ENCODE measurements around the gene PPA1.
A peak's percentile ranks its signal among the peaks of the same experiment; 100 is the strongest.
"Not testable (repeated sequence)": the region's sequence is repeated elsewhere in the genome, so short reads cannot be mapped to it uniquely, and the experiment has no call there.

The PPA1 gene

GRCh38 chr10:70164163-70164562, 69.1 kb downstream of the PPA1 start:
- in situ Hi-C loops (cut with MboI; ENCODE audit: low pct_unique_long_range_greater_than_20kb, low sequenced_read_pairs, unreplicated experiment) = no loop called here
- TF ChIP-seq CTCF (IDR thresholded peaks at IDR 0.05; ENCODE audit: extremely low read depth, insufficient read depth, missing control alignments) = no peak
- no peak for DNase-seq (ENCODE audit: low spot score)

GRCh38 chr10:70163448-70163847, 69.8 kb downstream of the PPA1 start:
- no peak for DNase-seq (ENCODE audit: low spot score)
- TF ChIP-seq CTCF (IDR thresholded peaks at IDR 0.05; ENCODE audit: extremely low read depth, insufficient read depth, missing control alignments) = no peak
- in situ Hi-C loops (cut with MboI; ENCODE audit: low pct_unique_long_range_greater_than_20kb, low sequenced_read_pairs, unreplicated experiment) = no loop called here

- peak; percentile 68 for DNase-seq (ENCODE audit: low spot score)
- no peak for TF ChIP-seq CTCF (IDR thresholded peaks at IDR 0.05; ENCODE audit: extremely low read depth, insufficient read depth, missing control alignments)
- in situ Hi-C loops (cut with MboI; ENCODE audit: low pct_unique_long_range_greater_than_20kb, low sequenced_read_pairs, unreplicated experiment) = no loop called here
Observed at GRCh38 chr10:70162892-70163201, 70.4 kb downstream of the PPA1 start.

GRCh38 chr10:70162151-70162891, 70.9 kb downstream of the PPA1 start:
- DNase-seq (ENCODE audit: low spot score) = no peak
- TF ChIP-seq CTCF (IDR thresholded peaks at IDR 0.05; ENCODE audit: extremely low read depth, insufficient read depth, missing control alignments) = no peak
- in situ Hi-C loops (cut with MboI; ENCODE audit: low pct_unique_long_range_greater_than_20kb, low sequenced_read_pairs, unreplicated experiment) = no loop called here

GRCh38 chr10:70160798-70161197, 72.4 kb downstream of the PPA1 start:
- no peak for TF ChIP-seq CTCF (IDR thresholded peaks at IDR 0.05; ENCODE audit: extremely low read depth, insufficient read depth, missing control alignments)
- no peak for DNase-seq (ENCODE audit: low spot score)
- in situ Hi-C loops (cut with MboI; ENCODE audit: low pct_unique_long_range_greater_than_20kb, low sequenced_read_pairs, unreplicated experiment) = no loop called here

- in situ Hi-C loops (cut with MboI; ENCODE audit: low pct_unique_long_range_greater_than_20kb, low sequenced_read_pairs, unreplicated experiment); DNase-seq (ENCODE audit: low spot score): not testable (repeated sequence)
Observed at GRCh38 chr10:70159366-70159765, 73.9 kb downstream of the PPA1 start.

- no peak for TF ChIP-seq CTCF (IDR thresholded peaks at IDR 0.05; ENCODE audit: extremely low read depth, insufficient read depth, missing control alignments)
- in situ Hi-C loops (cut with MboI; ENCODE audit: low pct_unique_long_range_greater_than_20kb, low sequenced_read_pairs, unreplicated experiment) = no loop called here
- DNase-seq (ENCODE audit: low spot score) = no peak
Observed at GRCh38 chr10:70158113-70158512, 75.1 kb downstream of the PPA1 start.

All from GM13977 (cell line).